OCI-LY7 (cell line): Measurements from ENCODE around the gene LYPD5.

Experiments
- CTCF ChIP-seq: fragments of 200-600 bp; sonication (generic); conservative IDR thresholded peaks from 2 replicates; pipeline ENCODE4 v1.5.1; 2014; ENCODE audit warnings: mild to moderate bottlenecking, antibody characterized with exemption, low read length, moderate library complexity, mixed read lengths
- EZH2phosphoT487 ChIP-seq: fragments of 200-600 bp; sonication (generic); IDR thresholded peaks from 2 replicates; pipeline ENCODE4 v1.6.1; 2018; ENCODE audit warnings: low read depth, borderline replicate concordance, mild to moderate bottlenecking, mixed run types, antibody characterized with exemption, low read length, moderate library complexity, mixed read lengths

- TF ChIP-seq CTCF (no peak), EZH2phosphoT487 (no peak)
Measured at GRCh38 chr19:43763473-43763939, 38.7 kb downstream of the LYPD5 start.
